ENCODE results near the gene ADGRL3.

ADGRL3 gene

DNA sequence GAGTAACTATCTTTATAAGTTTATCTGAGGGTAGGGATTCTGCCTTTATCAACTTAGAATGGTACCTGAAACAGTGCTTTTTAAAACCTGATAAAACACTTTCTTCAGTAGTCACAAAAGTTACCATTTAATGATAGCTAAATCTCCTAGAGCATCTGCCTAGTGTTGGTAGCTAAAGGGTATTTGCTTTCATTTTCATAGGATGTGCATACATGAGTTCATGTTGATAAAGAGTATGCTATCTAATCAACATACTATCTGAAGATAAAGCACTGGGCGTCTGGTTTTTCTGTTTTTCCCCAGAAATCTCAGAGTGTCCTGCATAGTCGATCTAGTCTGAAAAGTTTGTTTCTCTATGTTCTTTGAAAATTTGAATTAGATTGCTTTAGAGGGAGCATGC lies 75.1 kb downstream of the ADGRL3 start:
- DNase-seq (ENCODE audit: insufficient read length, low spot score) (no peak), FAIRE-seq (no peak)

GRCh38 chr4:61276029-61276428 lies 75.9 kb downstream of the ADGRL3 start:
- no peak for FAIRE-seq

GRCh38 chr4:61277785-61278760 lies 77.9 kb downstream of the ADGRL3 start:
- FAIRE-seq (no peak), DNase-seq (ENCODE audit: insufficient read length, low spot score) (no peak)

More at GRCh38 chr4:61276029-61276428, 75.9 kb downstream of the ADGRL3 start:
- no peak for DNase-seq (ENCODE audit: insufficient read length, low spot score)

- no peak for DNase-seq (ENCODE audit: insufficient read length, low spot score)
- no peak for FAIRE-seq
Measured at GRCh38 chr4:61292322-61292721, 92.2 kb downstream of the ADGRL3 start.

DNA sequence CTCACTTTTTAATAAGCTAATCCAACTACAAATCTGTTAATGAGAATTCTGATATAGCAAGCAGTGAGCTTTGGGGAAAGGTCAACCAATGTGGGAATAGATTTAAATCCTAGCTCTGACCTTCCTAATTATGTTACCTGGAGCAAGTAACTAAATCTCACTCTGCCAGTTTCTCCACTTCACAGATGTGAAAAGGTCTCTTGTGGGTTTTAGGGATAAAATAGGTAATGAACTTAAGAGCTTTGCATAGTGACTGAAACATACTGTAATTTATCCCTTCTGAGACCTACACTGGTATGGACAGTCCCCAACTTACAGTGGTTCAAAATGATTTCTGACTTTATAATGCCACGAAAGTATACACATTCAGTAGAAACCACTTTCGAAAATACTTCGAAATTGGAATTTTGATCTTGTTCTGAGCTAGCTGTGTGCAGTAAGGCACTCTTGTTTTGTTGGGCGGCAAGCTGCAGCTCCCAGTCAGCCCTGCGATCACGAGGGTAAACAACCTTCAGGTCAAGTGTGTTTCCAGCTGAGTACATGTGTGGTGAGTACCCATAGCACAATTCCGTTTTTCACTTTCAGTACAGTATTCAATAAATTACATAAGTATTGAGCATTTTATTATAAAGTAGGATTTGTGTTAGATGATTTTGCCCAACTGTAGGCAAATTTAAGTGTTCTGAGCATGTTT lies 93.7 kb downstream of the ADGRL3 start:
- FAIRE-seq (no peak), DNase-seq (ENCODE audit: insufficient read length, low spot score) (no peak)

- FAIRE-seq (no peak), DNase-seq (ENCODE audit: insufficient read length, low spot score) (no peak)
Measured at GRCh38 chr4:61294936-61295335, 94.8 kb downstream of the ADGRL3 start.

GRCh38 chr4:61296144-61296543 lies 96.0 kb downstream of the ADGRL3 start:
- FAIRE-seq = no peak
- DNase-seq (ENCODE audit: insufficient read length, low spot score) = no peak

- no peak for FAIRE-seq
Measured at GRCh38 chr4:61298178-61298740, 98.1 kb downstream of the ADGRL3 start.

DNA sequence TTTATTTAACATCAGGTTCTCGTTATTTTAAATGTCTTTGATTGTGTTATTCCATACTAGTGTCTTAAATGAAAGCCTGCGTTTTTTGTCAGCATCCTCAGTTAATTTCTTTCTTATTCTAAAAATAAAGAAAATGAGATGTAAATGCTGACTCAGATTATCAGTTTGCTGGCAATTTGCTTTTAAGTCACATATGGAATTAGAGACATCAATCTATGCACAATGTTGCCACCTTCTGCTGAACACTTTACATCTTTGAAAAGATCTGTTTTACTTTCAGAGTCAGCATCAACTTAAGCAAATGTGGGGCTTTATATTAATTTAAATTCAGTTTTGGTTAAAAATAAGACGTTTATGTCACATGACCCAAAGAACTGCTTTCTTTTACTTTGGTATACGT lies 99.2 kb downstream of the ADGRL3 start:
- FAIRE-seq (no peak), DNase-seq (ENCODE audit: insufficient read length, low spot score) (no peak)

More at GRCh38 chr4:61298178-61298740, 98.1 kb downstream of the ADGRL3 start:
- DNase-seq (ENCODE audit: insufficient read length, low spot score) = no peak

DNA sequence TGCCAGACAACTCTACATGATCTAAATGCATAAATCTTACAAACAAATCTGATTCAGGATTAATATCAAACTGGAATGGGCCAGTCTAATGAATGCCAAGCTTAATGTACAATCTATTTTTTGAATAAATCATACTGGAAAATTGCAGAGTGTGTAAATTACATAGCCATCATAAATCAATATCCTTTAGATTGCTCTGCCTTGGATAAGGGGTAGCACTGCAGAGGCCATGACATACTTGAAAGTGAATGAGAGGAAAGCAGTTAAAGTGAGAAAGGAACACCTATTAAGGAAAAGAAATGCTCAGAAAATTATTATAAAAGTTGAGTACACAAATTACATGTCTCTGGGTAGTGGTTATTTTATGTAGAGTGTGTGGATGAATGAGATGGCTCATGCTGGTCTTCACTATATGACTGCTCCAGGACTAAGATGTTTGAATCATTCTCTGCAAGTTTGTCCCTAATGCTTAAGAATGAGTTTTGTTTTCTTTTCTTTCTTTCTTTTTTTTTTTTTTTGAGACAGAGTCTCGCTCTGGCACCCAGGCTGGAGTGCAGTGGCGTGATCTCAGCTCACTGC lies 100.2 kb downstream of the ADGRL3 start:
- no peak for DNase-seq (ENCODE audit: insufficient read length, low spot score)
- no peak for FAIRE-seq

DNA sequence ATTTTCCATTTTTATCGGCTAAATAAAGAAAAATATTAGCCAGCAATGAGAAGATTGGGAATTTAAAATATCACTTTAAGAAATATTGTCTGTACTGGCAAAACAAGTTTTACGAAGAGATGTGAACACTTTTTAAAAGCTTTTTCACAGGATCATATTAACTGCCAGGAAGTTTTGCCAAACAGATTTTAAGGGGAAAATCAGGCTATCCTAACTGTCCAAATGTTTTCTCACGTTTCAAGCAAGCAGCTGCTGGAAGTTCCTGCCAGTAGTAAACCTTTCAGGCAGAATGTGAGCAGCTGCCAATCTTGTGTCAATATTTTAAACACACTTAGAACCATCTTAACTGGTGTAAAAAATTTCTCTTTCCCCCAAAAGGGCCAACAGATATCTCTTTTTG lies 101.1 kb downstream of the ADGRL3 start:
- DNase-seq (ENCODE audit: insufficient read length, low spot score) = no peak
- no peak for FAIRE-seq

DNA sequence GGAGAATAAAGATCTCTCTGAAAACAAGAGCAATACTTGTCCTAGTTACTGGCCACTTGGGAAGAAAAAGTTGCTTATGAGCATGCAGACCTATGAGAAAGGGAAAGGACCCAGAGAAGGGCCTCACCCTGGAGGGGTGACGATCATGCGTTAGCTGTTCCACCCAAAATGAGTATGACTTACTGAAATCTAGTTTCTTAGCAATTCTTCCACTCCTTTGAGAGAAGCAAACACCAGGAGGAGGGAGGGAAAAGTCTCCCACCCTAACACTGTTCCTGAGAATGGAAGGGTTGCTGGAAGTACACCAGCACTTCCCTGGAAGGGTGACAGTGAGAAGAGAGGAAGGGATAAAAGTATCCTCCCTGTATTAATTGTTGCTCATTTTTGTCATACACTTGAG lies 107.9 kb downstream of the ADGRL3 start:
- FAIRE-seq = no peak
- no peak for DNase-seq (ENCODE audit: insufficient read length, low spot score)

GRCh38 chr4:61309616-61310015 lies 109.5 kb downstream of the ADGRL3 start:
- DNase-seq (ENCODE audit: insufficient read length, low spot score) = no peak
- no peak for FAIRE-seq

GRCh38 chr4:61312526-61312925 lies 112.4 kb downstream of the ADGRL3 start:
- FAIRE-seq = no peak

DNA sequence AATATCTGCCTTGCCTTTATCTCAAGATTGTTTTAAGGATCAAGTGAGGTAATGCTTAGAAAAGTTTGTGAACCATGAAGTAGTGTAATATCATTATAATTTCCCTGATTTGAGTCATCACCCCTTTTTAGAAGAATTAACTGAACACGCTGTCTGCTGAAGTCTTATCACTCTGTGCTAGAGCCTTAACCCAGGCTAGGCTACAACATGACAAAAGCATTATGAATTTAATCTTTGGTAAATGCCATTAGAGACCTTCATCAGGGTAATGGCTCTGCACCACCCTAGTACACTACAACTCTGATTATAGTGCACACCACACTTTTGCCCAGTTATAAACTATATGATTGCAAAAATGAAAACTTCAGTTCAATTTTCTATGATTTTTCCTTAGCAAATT lies 118.3 kb downstream of the ADGRL3 start:
- no peak for FAIRE-seq
- no peak for DNase-seq (ENCODE audit: insufficient read length, low spot score)

More at GRCh38 chr4:61312526-61312925, 112.4 kb downstream of the ADGRL3 start:
- no peak for DNase-seq (ENCODE audit: insufficient read length, low spot score)

DNA sequence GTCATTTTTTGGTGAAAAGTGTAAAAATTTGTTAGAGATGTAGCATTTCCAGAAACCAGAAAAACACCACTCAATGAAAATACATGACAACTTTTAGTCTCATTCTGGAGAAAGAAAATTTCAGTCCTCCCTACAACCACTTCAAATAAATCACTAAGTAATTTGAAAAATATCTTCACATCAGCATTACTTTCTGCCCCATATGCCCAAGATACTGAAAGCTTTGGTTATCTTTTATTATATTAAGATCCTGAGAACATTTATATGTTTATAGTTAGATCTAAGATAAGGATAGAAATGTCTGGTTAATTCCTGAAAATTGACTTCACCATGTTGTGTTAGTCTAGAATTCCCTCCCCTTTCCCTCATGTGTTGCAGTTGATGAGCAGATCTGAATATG lies 119.0 kb downstream of the ADGRL3 start:
- FAIRE-seq (no peak), DNase-seq (ENCODE audit: insufficient read length, low spot score) (no peak)

DNA sequence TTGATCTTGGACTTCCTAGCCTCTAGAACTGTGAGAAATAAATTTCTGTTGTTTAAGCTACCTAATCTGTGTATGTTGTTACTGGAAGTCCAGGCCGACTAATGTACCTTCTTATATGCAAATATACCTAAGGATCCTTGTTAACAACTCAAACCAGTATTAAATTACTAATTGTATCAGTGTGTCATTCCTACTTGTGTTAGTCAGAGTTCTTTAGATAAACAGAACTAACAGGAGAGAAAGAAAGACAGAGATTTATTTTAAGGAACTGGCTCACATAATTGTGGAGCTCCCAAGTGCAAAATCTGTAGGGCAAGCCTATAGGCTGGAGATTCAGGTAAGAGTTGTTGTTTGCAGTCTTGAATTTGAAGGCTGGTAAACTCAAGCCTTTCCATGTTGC lies 120.0 kb downstream of the ADGRL3 start:
- DNase-seq (ENCODE audit: insufficient read length, low spot score) = no peak
- no peak for FAIRE-seq

- FAIRE-seq (no peak), DNase-seq (ENCODE audit: insufficient read length, low spot score) (no peak)
Measured at GRCh38 chr4:61320631-61321030, 120.5 kb downstream of the ADGRL3 start.

- FAIRE-seq (no peak), DNase-seq (ENCODE audit: insufficient read length, low spot score) (no peak)
Measured at GRCh38 chr4:61332693-61333092, 132.6 kb downstream of the ADGRL3 start.

DNA sequence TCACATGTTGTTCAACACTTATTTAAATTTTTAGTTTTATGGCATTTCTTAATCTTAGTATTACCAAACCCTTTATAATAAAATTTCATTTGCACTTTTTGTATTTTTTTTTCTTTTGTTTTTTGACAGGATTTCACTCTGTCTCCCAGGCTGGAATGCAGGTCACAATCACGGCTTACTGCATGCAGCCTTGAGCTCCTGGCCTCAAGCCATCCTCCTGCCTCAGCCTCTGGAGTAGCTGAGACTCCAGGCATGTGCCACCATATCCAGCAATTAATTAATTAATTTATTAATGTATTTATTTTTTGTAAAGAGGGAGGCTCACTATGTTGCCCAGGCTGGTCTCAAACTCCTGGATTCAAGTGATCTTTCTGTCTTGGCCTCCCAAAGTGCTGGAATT lies 133.4 kb downstream of the ADGRL3 start:
- FAIRE-seq = no peak
- DNase-seq (ENCODE audit: insufficient read length, low spot score) = no peak

DNA sequence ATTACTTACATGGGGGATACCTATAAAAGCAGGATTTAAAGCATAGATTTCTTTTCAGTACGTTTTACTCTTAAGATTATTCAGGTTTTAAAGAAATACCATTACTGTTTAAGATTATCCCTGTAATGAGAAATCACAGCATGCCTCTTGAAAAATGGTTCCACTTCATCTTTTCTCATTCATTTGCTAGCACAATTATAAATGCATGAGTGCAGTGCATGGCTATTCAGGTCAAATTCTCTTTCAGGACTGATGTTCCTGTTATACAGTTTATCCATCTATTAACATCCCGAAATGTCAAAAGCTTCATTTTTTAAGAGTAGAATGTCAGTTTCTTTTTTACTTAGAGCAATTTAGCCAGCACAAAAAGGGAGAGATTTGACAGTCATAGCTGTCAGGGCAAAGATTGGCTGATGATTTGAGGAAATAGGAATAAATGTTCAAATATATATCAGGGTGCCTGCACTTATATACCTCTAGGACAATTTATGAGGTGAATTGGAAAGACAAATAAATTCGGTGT lies 135.2 kb downstream of the ADGRL3 start:
- DNase-seq (ENCODE audit: insufficient read length, low spot score) (no peak), FAIRE-seq (no peak)

Measured in HTR-8/SVneo (cell line).